HG03175 (cell line): ENCODE data around the gene KRABD2.
"Not testable (repeated sequence)": the region's sequence is repeated elsewhere in the genome, so short reads cannot be mapped to it uniquely, and the experiment has no call there.

Source experiments
- ATAC-seq: cut with Tn5 transposase; IDR thresholded peaks from one replicate; pipeline ENCODE4 v1.9.1; 2021; ENCODE audit warnings: mild to moderate bottlenecking, moderate library complexity; ENCODE audit not compliant: unreplicated experiment

Gene KRABD2

GRCh38 chr17:8393470-8394231 lies 17.1 kb upstream of the KRABD2 start:
- no peak for ATAC-seq

- no peak for ATAC-seq
Measured at GRCh38 chr17:8392674-8393469, 16.4 kb upstream of the KRABD2 start.

- ATAC-seq, result no peak
Measured at GRCh38 chr17:8392274-8392673, 15.8 kb upstream of the KRABD2 start.

- ATAC-seq, result no peak
Measured at GRCh38 chr17:8391711-8392110, 15.2 kb upstream of the KRABD2 start.

- ATAC-seq, result no peak
Measured at GRCh38 chr17:8387914-8388651, 11.6 kb upstream of the KRABD2 start.

GRCh38 chr17:8386841-8387240 lies 10.3 kb upstream of the KRABD2 start:
- no peak for ATAC-seq

GRCh38 chr17:8384801-8385378 lies 8.4 kb upstream of the KRABD2 start:
- no peak for ATAC-seq

- ATAC-seq, result peak; percentile 83
Measured at GRCh38 chr17:8383143-8383822, 6.8 kb upstream of the KRABD2 start, which contains the start of gene RPL26. Gene RPL26 (minus strand): TSS chr17:8383193. CDS start chr17:8382310, 883 bp downstream.

GRCh38 chr17:8382880-8383142 lies 6.3 kb upstream of the KRABD2 start:
- ATAC-seq, result no peak

- ATAC-seq, result no peak
Measured at GRCh38 chr17:8382052-8382879, 5.8 kb upstream of the KRABD2 start.

GRCh38 chr17:8380049-8380448 lies 3.5 kb upstream of the KRABD2 start:
- no peak for ATAC-seq

- ATAC-seq, result not testable (repeated sequence)
Measured at GRCh38 chr17:8378117-8378516, 1.6 kb upstream of the KRABD2 start.

GRCh38 chr17:8377422-8377821 lies 918 bp upstream of the KRABD2 start:
- ATAC-seq, result no peak

GRCh38 chr17:8375738-8376259 lies 705 bp downstream of the KRABD2 start:
- peak; percentile 12 for ATAC-seq

GRCh38 chr17:8373856-8374255 lies 2.6 kb downstream of the KRABD2 start:
- not testable (repeated sequence) for ATAC-seq

- ATAC-seq, result no peak
Measured at GRCh38 chr17:8372422-8372821, 4.1 kb downstream of the KRABD2 start.

GRCh38 chr17:8371786-8372185 lies 4.7 kb downstream of the KRABD2 start:
- no peak for ATAC-seq

- ATAC-seq, result no peak
Measured at GRCh38 chr17:8369944-8370343, 6.6 kb downstream of the KRABD2 start.

GRCh38 chr17:8368193-8368592 lies 8.3 kb downstream of the KRABD2 start:
- no peak for ATAC-seq

GRCh38 chr17:8366231-8366630 lies 10.3 kb downstream of the KRABD2 start:
- ATAC-seq, result no peak
